OCI-LY3 (cell line): Measurements from ENCODE around the gene CYP2U1.

Experiments used
- EZH2phosphoT487 ChIP-seq: fragments of 200-600 bp; shearing (Covaris generic); IDR thresholded peaks from 2 replicates; pipeline ENCODE4 v1.6.1; 2018; ENCODE audit warnings: antibody characterized with exemption, mixed run types, low read depth
- TF ChIP-seq, protein P1 (sequence below): fragments of 200-600, 300-600 bp; sonication (generic); IDR thresholded peaks from 2 replicates; pipeline ENCODE4 v1.5.1; 2014; ENCODE audit warnings: antibody characterized with exemption, low read length, low read depth

DNA sequence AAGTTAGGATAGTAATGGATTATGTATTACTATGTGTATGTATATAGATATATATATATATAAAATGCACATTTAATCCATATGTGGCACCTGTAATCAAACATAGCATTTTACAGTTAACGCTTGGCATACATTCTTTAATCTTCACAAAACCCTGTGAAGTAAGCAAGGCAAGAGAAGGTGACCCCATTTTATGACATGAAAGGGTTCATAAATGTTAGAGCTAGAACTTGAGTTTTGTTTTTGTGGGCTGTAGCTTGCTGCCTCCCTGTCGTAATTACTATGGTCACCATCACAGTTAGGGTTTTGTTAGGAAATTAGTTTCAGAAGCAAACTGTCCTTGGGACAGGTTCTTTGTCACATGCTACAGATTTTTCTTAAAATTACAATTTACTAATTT is 13.8 kb upstream of the CYP2U1 start:
- TF ChIP-seq, protein P1, sequence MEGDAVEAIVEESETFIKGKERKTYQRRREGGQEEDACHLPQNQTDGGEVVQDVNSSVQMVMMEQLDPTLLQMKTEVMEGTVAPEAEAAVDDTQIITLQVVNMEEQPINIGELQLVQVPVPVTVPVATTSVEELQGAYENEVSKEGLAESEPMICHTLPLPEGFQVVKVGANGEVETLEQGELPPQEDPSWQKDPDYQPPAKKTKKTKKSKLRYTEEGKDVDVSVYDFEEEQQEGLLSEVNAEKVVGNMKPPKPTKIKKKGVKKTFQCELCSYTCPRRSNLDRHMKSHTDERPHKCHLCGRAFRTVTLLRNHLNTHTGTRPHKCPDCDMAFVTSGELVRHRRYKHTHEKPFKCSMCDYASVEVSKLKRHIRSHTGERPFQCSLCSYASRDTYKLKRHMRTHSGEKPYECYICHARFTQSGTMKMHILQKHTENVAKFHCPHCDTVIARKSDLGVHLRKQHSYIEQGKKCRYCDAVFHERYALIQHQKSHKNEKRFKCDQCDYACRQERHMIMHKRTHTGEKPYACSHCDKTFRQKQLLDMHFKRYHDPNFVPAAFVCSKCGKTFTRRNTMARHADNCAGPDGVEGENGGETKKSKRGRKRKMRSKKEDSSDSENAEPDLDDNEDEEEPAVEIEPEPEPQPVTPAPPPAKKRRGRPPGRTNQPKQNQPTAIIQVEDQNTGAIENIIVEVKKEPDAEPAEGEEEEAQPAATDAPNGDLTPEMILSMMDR = no peak
- no peak for TF ChIP-seq EZH2phosphoT487
